Liver (tissue), 9 donors: Measurements from ENCODE around the gene C1orf21. TPM values are rescaled to one million over a fixed set of nuclear protein-coding genes. Genes with fewer than 3 reads are reported as not detected.

Experiments used
- DNase-seq: peaks from one replicate; pipeline ENCODE4 v3.0.0-alpha.2; 2017; ENCODE audit warnings: low spot score
- H3K27ac ChIP-seq, 2 donors: one replicate each; pipeline ENCODE4 v1.7.0; 2013; ENCODE audit warnings: inconsistent platforms in 2 of 2, low read length in 2 of 2, control low read depth in 1 of 2, low read depth in 1 of 2, mild to moderate bottlenecking in 1 of 2
- H3K27me3 ChIP-seq, 4 donors: one replicate each; pipeline versions ENCODE4 v1.6.1 to v1.7.0; 2013; ENCODE audit warnings: low read length in 3 of 4, inconsistent platforms in 1 of 4, mild to moderate bottlenecking in 1 of 4, moderate library complexity in 1 of 4; ENCODE audit not compliant: control insufficient read depth in 4 of 4, insufficient read depth in 4 of 4
- H3K36me3 ChIP-seq, 4 donors: one replicate each; pipeline versions ENCODE4 v1.6.1 to v1.7.0; 2013; ENCODE audit warnings: low read length in 3 of 4, mild to moderate bottlenecking in 3 of 4, low read depth in 1 of 4, moderate library complexity in 1 of 4; ENCODE audit not compliant: control insufficient read depth in 4 of 4, insufficient read depth in 3 of 4
- H3K4me1 ChIP-seq, 4 donors: one replicate each; pipeline versions ENCODE4 v1.6.1 to v1.7.0; 2013; ENCODE audit warnings: low read length in 3 of 4, mild to moderate bottlenecking in 3 of 4, moderate library complexity in 1 of 4; ENCODE audit not compliant: control insufficient read depth in 4 of 4, insufficient read depth in 4 of 4
- H3K4me3 ChIP-seq, 3 donors: one replicate each; pipeline versions ENCODE4 v1.6.1 to v1.7.0; 2013; ENCODE audit warnings: low read length in 3 of 3, control low read depth in 1 of 3, low read depth in 1 of 3, mild to moderate bottlenecking in 1 of 3
- H3K9ac ChIP-seq, 2 donors: one replicate each; pipeline ENCODE4 v1.7.0; 2013; ENCODE audit warnings: low read length in 2 of 2, mild to moderate bottlenecking in 2 of 2, moderate library complexity in 2 of 2, control low read depth in 1 of 2, low read depth in 1 of 2
- H3K9me3 ChIP-seq, 4 donors: one replicate each; pipeline versions ENCODE4 v1.6.1 to v1.7.0; 2013; ENCODE audit warnings: low read length in 3 of 4; ENCODE audit not compliant: control insufficient read depth in 4 of 4
- ATF3 ChIP-seq: IDR thresholded peaks from 2 replicates; pipeline ENCODE4 v1.6.1; 2016; ENCODE audit warnings: antibody characterized with exemption
- CTCF ChIP-seq: fragments of 150-350 bp; IDR thresholded peaks from 2 replicates; pipeline ENCODE4 v1.5.1; 2017; ENCODE audit warnings: improper control_type of control experiment, low read depth, low read length; ENCODE audit not compliant: missing input control
- EGR1 ChIP-seq, 2 donors: IDR thresholded peaks; 2 replicates each; pipeline ENCODE4 v1.6.1; 2016 to 2018; ENCODE audit warnings: antibody characterized with exemption in 2 of 2, low read depth in 2 of 2
- FOXA1 ChIP-seq: IDR thresholded peaks from 2 replicates; pipeline ENCODE4 v1.6.1; 2016; ENCODE audit warnings: antibody characterized with exemption
- FOXA2 ChIP-seq: IDR thresholded peaks from 2 replicates; pipeline ENCODE4 v1.6.1; 2016; ENCODE audit warnings: antibody characterized with exemption
- GABPA ChIP-seq, 2 donors: IDR thresholded peaks in 1 of 2; conservative IDR thresholded peaks in 1 of 2; 2 replicates each; pipeline ENCODE4 v1.6.1; 2016; ENCODE audit warnings: antibody characterized with exemption in 2 of 2, mild to moderate bottlenecking in 1 of 2, moderate library complexity in 1 of 2
- HNF4A ChIP-seq, 2 donors: conservative IDR thresholded peaks; 2 replicates each; pipeline ENCODE4 v1.6.1; 2016; ENCODE audit warnings: antibody characterized with exemption in 2 of 2, mild to moderate bottlenecking in 2 of 2
- HNF4G ChIP-seq: IDR thresholded peaks from 2 replicates; pipeline ENCODE4 v1.6.1; 2016; ENCODE audit warnings: antibody characterized with exemption
- JUND ChIP-seq, 2 donors: IDR thresholded peaks; 2 replicates each; pipeline ENCODE4 v1.6.1; 2016; ENCODE audit warnings: antibody characterized with exemption in 2 of 2
- MAX ChIP-seq: IDR thresholded peaks from 2 replicates; pipeline ENCODE4 v1.6.1; 2016; ENCODE audit warnings: antibody characterized with exemption
- NR2F2 ChIP-seq: IDR thresholded peaks from 2 replicates; pipeline ENCODE4 v1.6.1; 2016; ENCODE audit warnings: antibody characterized with exemption
- RAD21 ChIP-seq, 2 donors: IDR thresholded peaks; 2 replicates each; pipeline ENCODE4 v1.6.1; 2016; ENCODE audit warnings: antibody characterized with exemption in 2 of 2, mild to moderate bottlenecking in 2 of 2
- REST ChIP-seq: IDR thresholded peaks from 2 replicates; pipeline ENCODE4 v1.6.1; 2016; ENCODE audit warnings: antibody characterized with exemption, mild to moderate bottlenecking
- RXRA ChIP-seq, 2 donors: IDR thresholded peaks; 2 replicates each; pipeline ENCODE4 v1.6.1; 2017 to 2018; ENCODE audit warnings: antibody characterized with exemption in 2 of 2, mild to moderate bottlenecking in 1 of 2
- SP1 ChIP-seq: IDR thresholded peaks from 2 replicates; pipeline ENCODE4 v1.6.1; 2018; ENCODE audit warnings: antibody characterized with exemption, mild to moderate bottlenecking
- TAF1 ChIP-seq: conservative IDR thresholded peaks from 2 replicates; pipeline ENCODE4 v1.6.1; 2016; ENCODE audit warnings: antibody characterized with exemption, mild to moderate bottlenecking
- YY1 ChIP-seq: IDR thresholded peaks from 2 replicates; pipeline ENCODE4 v1.6.1; 2016; ENCODE audit warnings: antibody characterized with exemption, mild to moderate bottlenecking
- ZBTB33 ChIP-seq: IDR thresholded peaks from 2 replicates; pipeline ENCODE4 v1.6.1; 2016; ENCODE audit warnings: antibody characterized with exemption
- WGBS: extraction: QIAGEN DNeasy Blood & Tissue Kit; methylation state at CpG from one replicate; pipeline ENCODE4 v1.1.7; 2013; 5-methylcytosine and 5-hydroxymethylcytosine counted together
- polyA plus RNA-seq, 2 donors: library from polyadenylated mRNA; stranded (reverse) in 1 of 2; unstranded in 1 of 2; fragments of 200-250 nt in 1 of 2; fragments of >200 nt in 1 of 2; fragmentation: Nextera tagmentation in 1 of 2; extraction: Ambion mirVana in 1 of 2; gene quantifications; one replicate each; pipeline versions ENCODE4 v1.2.1 to v1.2.3, GENCODE V29; 2013 to 2015
- total RNA-seq, 2 donors: library from RNA; depleted of rRNA; stranded (reverse); fragments of >200 nt; gene quantifications; one replicate each; pipeline ENCODE4 v1.2.3, GENCODE V29; 2014
- donor health status: healthy.
- donor health status: healthy.
- donor health status: healthy.
- donor health status: healthy.
- donor health status: healthy.

C1orf21 gene
- total and polyA plus RNA-seq, 4 donors = 2.3 to 21.3 (median 13.4) TPM

DNA sequence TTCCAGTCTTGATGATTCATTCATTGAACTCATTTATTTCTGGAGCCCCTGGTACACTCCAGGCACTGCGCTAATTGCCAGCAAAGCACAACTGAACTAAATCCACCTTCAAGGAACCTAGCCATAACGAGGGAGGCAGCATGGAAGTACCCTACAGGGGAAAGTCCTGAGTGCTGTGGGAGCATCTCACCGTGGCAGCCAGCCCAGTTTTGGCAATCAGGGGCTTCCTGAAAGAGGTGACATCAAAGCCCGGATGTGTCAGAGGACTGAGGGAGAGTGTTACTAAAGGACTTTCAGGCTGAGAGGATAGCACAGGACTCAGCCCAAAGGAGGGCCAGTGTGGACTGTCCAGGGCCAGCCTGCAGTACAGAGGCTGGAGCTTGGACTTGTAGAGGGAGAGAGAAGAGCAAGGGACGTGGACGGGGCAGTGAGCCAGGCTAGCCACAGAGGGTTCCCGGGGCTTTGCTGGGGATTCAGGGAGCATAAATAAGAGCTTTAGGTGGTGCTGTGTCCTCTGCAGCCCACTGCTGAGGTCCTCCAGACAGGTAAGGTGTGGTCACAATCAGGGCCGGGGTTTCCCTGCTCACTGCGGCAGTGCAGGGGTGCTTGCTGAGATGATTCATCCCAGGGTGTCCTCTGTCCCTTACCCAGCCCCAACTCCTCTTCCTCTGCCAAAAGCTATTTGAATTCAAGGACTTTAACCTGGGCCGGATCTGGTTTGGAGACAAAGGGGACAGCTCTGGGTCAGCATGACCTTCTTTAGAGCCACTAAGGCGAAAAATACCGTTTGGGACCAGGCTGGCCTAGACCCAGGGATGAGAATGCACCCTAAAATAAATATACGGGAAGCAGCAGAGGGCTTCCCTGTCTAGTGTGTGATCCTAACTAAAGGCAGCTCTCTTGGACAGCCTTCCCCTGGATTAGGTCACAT lies 239.5 kb downstream of the C1orf21 start (continued):
- TF ChIP-seq ZBTB33 = peak; percentile 92
- TF ChIP-seq SP1 = peak; percentile 98
- peak; percentile 78 for TF ChIP-seq MAX
- no peak for TF ChIP-seq NR2F2
- peak in 1 of 2 donors; percentile 63 for TF ChIP-seq GABPA (IDR thresholded peaks at IDR 0.05 in 1 of 2, conservative IDR thresholded peaks at IDR 0.05 in 1 of 2)
- TF ChIP-seq RAD21 (IDR thresholded peaks at IDR 0.05) = peak; percentile 43 to 49
- peak; percentile 88 for TF ChIP-seq YY1

GRCh38 chr1:184627007-184627341 lies 240.1 kb downstream of the C1orf21 start:
- 42% methylated on average over 3 of the region's 3 CpGs for WGBS
- Histone ChIP-seq H3K36me3 (no peaks in the 10 kb centered on the region), H3K27me3 (no peaks in the 10 kb centered on the region), H3K27ac (peak overlapping the region; percentile 73 to 81), H3K9ac (no peak overlapping the region), H3K4me3 (peak overlapping the region in 1 of 3 donors; percentile 4), H3K4me1 (peaks cover 18 to 51% (median 39%) of the 10 kb centered on the region in 4 donors), H3K9me3 (no peaks in the 10 kb centered on the region)
- DNase-seq = no peak
- TF ChIP-seq YY1 (peak; percentile 59), RAD21 (IDR thresholded peaks at IDR 0.05) (no peak), HNF4G (no peak), MAX (no peak), ZBTB33 (peak; percentile 3), HNF4A (conservative IDR thresholded peaks at IDR 0.05) (no peak), JUND (IDR thresholded peaks at IDR 0.05) (no peak), FOXA1 (no peak), TAF1 (no peak), ATF3 (no peak), EGR1 (IDR thresholded peaks at IDR 0.05; ENCODE audit: low read depth in 2 of 2) (no peak), SP1 (no peak), FOXA2 (no peak), RXRA (IDR thresholded peaks at IDR 0.05) (peak in 1 of 2 donors; percentile 6), REST (no peak), GABPA (IDR thresholded peaks at IDR 0.05 in 1 of 2, conservative IDR thresholded peaks at IDR 0.05 in 1 of 2) (no peak), NR2F2 (no peak), CTCF (peak; percentile 13)
